Mesendoderm (in vitro differentiated cells): ENCODE results near the gene CD68.

Experiments
- DNase-seq: peaks from one replicate; pipeline ENCODE4 v3.0.0; 2013
- H2AK5ac ChIP-seq: 2 replicates; pipeline ENCODE4 v1.6.1; 2013; ENCODE audit warnings: low read length, inconsistent platforms
- H2BK120ac ChIP-seq: 2 replicates; pipeline ENCODE4 v1.6.1; 2013; ENCODE audit warnings: low read depth, mild to moderate bottlenecking, low read length, moderate library complexity, mixed read lengths
- H2BK15ac ChIP-seq: replicated peaks from 2 replicates; pipeline ENCODE4 v1.6.1; 2013; ENCODE audit warnings: low read depth, mild to moderate bottlenecking, moderate library complexity
- H2BK5ac ChIP-seq: 2 replicates; pipeline ENCODE4 v1.6.1; 2013; ENCODE audit warnings: low read length, inconsistent platforms
- H3K18ac ChIP-seq: 2 replicates; pipeline ENCODE4 v1.6.1; 2013; ENCODE audit warnings: mild to moderate bottlenecking, low read length, mixed read lengths
- H3K23ac ChIP-seq: one replicate; pipeline ENCODE4 v1.6.1; 2013; ENCODE audit warnings: low read length
- H3K27ac ChIP-seq: 2 replicates; pipeline ENCODE4 v1.5.1; 2013; ENCODE audit warnings: low read depth, mild to moderate bottlenecking, inconsistent platforms, low read length, moderate library complexity
- H3K27me3 ChIP-seq: 2 replicates; pipeline ENCODE4 v1.6.1; 2013; ENCODE audit warnings: low read length, control low read depth, mild to moderate bottlenecking, inconsistent platforms; ENCODE audit not compliant: insufficient read depth, poor library complexity
- H3K36me3 ChIP-seq: 2 replicates; pipeline ENCODE4 v1.6.1; 2013; ENCODE audit warnings: low read length, inconsistent platforms; ENCODE audit not compliant: control insufficient read depth, insufficient read depth
- H3K4ac ChIP-seq: one replicate; pipeline ENCODE4 v1.6.1; 2013; ENCODE audit warnings: low read depth, mild to moderate bottlenecking, low read length, moderate library complexity
- H3K4me1 ChIP-seq: 2 replicates; pipeline ENCODE4 v1.6.1; 2013; ENCODE audit warnings: low read depth, low read length, inconsistent platforms; ENCODE audit not compliant: control insufficient read depth
- H3K4me2 ChIP-seq: 2 replicates; pipeline ENCODE4 v1.6.1; 2013; ENCODE audit warnings: low read length
- H3K4me3 ChIP-seq: 2 replicates; pipeline ENCODE4 v1.5.1; 2013; ENCODE audit warnings: mild to moderate bottlenecking, low read length
- H3K56ac ChIP-seq: one replicate; pipeline ENCODE4 v1.6.1; 2013; ENCODE audit warnings: low read length
- H3K79me1 ChIP-seq: 2 replicates; pipeline ENCODE4 v1.6.1; 2013; ENCODE audit warnings: low read length, inconsistent platforms
- H3K79me2 ChIP-seq: 2 replicates; pipeline ENCODE4 v1.6.1; 2013; ENCODE audit warnings: mild to moderate bottlenecking, low read length; ENCODE audit not compliant: control insufficient read depth, insufficient read depth
- H3K9ac ChIP-seq: 2 replicates; pipeline ENCODE4 v1.6.1; 2013; ENCODE audit warnings: low read length, inconsistent platforms
- H4K5ac ChIP-seq: one replicate; pipeline ENCODE4 v1.6.1; 2013; ENCODE audit warnings: low read length
- H4K8ac ChIP-seq: one replicate; pipeline ENCODE4 v1.6.1; 2013; ENCODE audit warnings: low read depth, mild to moderate bottlenecking, control low read depth, low read length, moderate library complexity
- WGBS: extraction: QIAGEN DNeasy Blood & Tissue Kit; methylation state at CpG from one replicate; pipeline ENCODE4 v1.1.7; 2013; ENCODE audit warnings: low lambda C conversion rate, missing lambda C conversion rate; ENCODE audit not compliant: insufficient coverage; ENCODE audit errors: extremely low coverage; 5-methylcytosine and 5-hydroxymethylcytosine counted together

Gene CD68

GRCh38 chr17:7588553-7589203, 9.2 kb downstream of the CD68 start:
- Histone ChIP-seq H3K79me1 (peaks cover 4% of the 10 kb centered on the region), H3K27me3 (no peaks in the 10 kb centered on the region), H3K4me2 (peak overlapping the region; percentile 78), H4K8ac (no peak overlapping the region), H2AK5ac (no peak overlapping the region), H2BK5ac (no peak overlapping the region), H3K4ac (peak overlapping the region; percentile 1), H3K9ac (peak overlapping the region; percentile 93), H3K27ac (no peak overlapping the region), H3K36me3 (peaks cover 1% of the 10 kb centered on the region), H4K5ac (no peak overlapping the region), H2BK15ac (no peak overlapping the region), H3K56ac (peak overlapping the region; percentile 81), H3K23ac (peak overlapping the region; percentile 89), H3K4me3 (peak overlapping the region; percentile 21), H3K79me2 (peaks cover 1% of the 10 kb centered on the region), H2BK120ac (no peak overlapping the region), H3K18ac (peak overlapping the region; percentile 23), H3K4me1 (peaks cover 6% of the 10 kb centered on the region)
- WGBS, result no CpG with 5 or more reads among the region's 30 CpGs
- no peak for DNase-seq

GRCh38 chr17:7589204-7589868, 9.9 kb downstream of the CD68 start:
- WGBS, result no CpG with 5 or more reads among the region's 56 CpGs
- Histone ChIP-seq H3K4me3 (peak overlapping the region; percentile 60), H3K79me1 (peaks cover 2% of the 10 kb centered on the region), H3K27me3 (no peaks in the 10 kb centered on the region), H4K8ac (no peak overlapping the region), H2BK15ac (no peak overlapping the region), H3K9ac (peak overlapping the region; percentile 93), H3K4me1 (peaks cover 3% of the 10 kb centered on the region), H3K79me2 (peaks cover 1% of the 10 kb centered on the region), H2BK5ac (no peak overlapping the region), H3K36me3 (peaks cover 1% of the 10 kb centered on the region), H3K27ac (peak overlapping the region; percentile 39), H4K5ac (peak overlapping the region; percentile 56), H2BK120ac (no peak overlapping the region), H3K4ac (peak overlapping the region; percentile 20), H3K56ac (peak overlapping the region; percentile 93), H3K23ac (peak overlapping the region; percentile 89), H3K18ac (peak overlapping the region; percentile 78), H2AK5ac (peak overlapping the region; percentile 45), H3K4me2 (peak overlapping the region; percentile 97)
- peak; percentile 91 for DNase-seq

GRCh38 chr17:7589891-7590691, 10.7 kb downstream of the CD68 start, which contains the start of gene SOX15:
SOX15 (minus strand) TSS chr17:7590094; CDS start chr17:7589676, 418 bp downstream.
- Histone ChIP-seq H3K27ac (peak within 1 kb of the TSS; percentile 89), H3K36me3 (peaks cover 3% of the 10 kb centered on the region), H2BK120ac (no peak within 1 kb of the TSS), H4K5ac (peak within 1 kb of the TSS; percentile 56), H3K4me2 (peak within 1 kb of the TSS; percentile 97), H3K56ac (peak within 1 kb of the TSS; percentile 93), H3K4ac (peak within 1 kb of the TSS; percentile 56), H3K4me3 (peak within 1 kb of the TSS; percentile 60), H3K27me3 (no peaks in the 10 kb centered on the region), H3K79me1 (no peaks in the 10 kb centered on the region), H3K79me2 (peaks cover 1% of the 10 kb centered on the region), H3K4me1 (peaks cover 3% of the 10 kb centered on the region), H3K23ac (peak within 1 kb of the TSS; percentile 89), H3K9ac (peak within 1 kb of the TSS; percentile 93), H4K8ac (no peak within 1 kb of the TSS), H2BK5ac (no peak within 1 kb of the TSS), H2BK15ac (no peak within 1 kb of the TSS), H2AK5ac (peak within 1 kb of the TSS; percentile 45), H3K18ac (peak within 1 kb of the TSS; percentile 78)
- peak; percentile 89 for DNase-seq
- WGBS, result no CpG with 5 or more reads among the region's 24 CpGs

- Histone ChIP-seq H3K23ac (no peak overlapping the region), H3K56ac (no peak overlapping the region), H3K27ac (peak overlapping the region; percentile 89), H3K4me1 (peaks cover 3% of the 10 kb centered on the region), H3K79me1 (no peaks in the 10 kb centered on the region), H4K8ac (no peak overlapping the region), H3K4me3 (no peak overlapping the region), H3K4me2 (no peak overlapping the region), H4K5ac (no peak overlapping the region), H3K36me3 (peaks cover 4% of the 10 kb centered on the region), H2BK5ac (no peak overlapping the region), H2BK120ac (no peak overlapping the region), H2AK5ac (no peak overlapping the region), H3K4ac (peak overlapping the region; percentile 56), H3K79me2 (peaks cover 1% of the 10 kb centered on the region), H2BK15ac (no peak overlapping the region), H3K18ac (peak overlapping the region; percentile 42), H3K9ac (no peak overlapping the region), H3K27me3 (no peaks in the 10 kb centered on the region)
- DNase-seq, result peak; percentile 96
- WGBS, result no CpG with 5 or more reads among the region's 4 CpGs
Measured at GRCh38 chr17:7590743-7591142, 11.3 kb downstream of the CD68 start.

GRCh38 chr17:7591596-7591995, 12.2 kb downstream of the CD68 start:
- no peak overlapping the region for H3K4me3 ChIP-seq
- no peak overlapping the region for H3K23ac ChIP-seq
- no peak overlapping the region for H2AK5ac ChIP-seq
- H3K79me2 ChIP-seq, result peaks cover 1% of the 10 kb centered on the region
- H2BK15ac ChIP-seq, result no peak overlapping the region
- H3K9ac ChIP-seq, result no peak overlapping the region
- H3K56ac ChIP-seq, result no peak overlapping the region
- H3K27ac ChIP-seq, result peak overlapping the region; percentile 89
- no peak overlapping the region for H4K5ac ChIP-seq
- WGBS, result no CpG with 5 or more reads among the region's 5 CpGs
- no peak overlapping the region for H2BK120ac ChIP-seq
- no peak overlapping the region for H3K4ac ChIP-seq
- H3K4me1 ChIP-seq, result peaks cover 3% of the 10 kb centered on the region
- no peak for DNase-seq
- peaks cover 4% of the 10 kb centered on the region for H3K36me3 ChIP-seq
- no peaks in the 10 kb centered on the region for H3K27me3 ChIP-seq
- no peak overlapping the region for H2BK5ac ChIP-seq
- no peak overlapping the region for H3K4me2 ChIP-seq
- H3K18ac ChIP-seq, result no peak overlapping the region
- H3K79me1 ChIP-seq, result no peaks in the 10 kb centered on the region
- H4K8ac ChIP-seq, result no peak overlapping the region
